ENCODE results near the gene ODAD3. TPM values are rescaled to one million over a fixed set of nuclear protein-coding genes. Genes with fewer than 3 reads are reported as not detected.

ODAD3 gene
- total RNA-seq, 1 experiment from 2014 or later: 1.9 TPM

DNA sequence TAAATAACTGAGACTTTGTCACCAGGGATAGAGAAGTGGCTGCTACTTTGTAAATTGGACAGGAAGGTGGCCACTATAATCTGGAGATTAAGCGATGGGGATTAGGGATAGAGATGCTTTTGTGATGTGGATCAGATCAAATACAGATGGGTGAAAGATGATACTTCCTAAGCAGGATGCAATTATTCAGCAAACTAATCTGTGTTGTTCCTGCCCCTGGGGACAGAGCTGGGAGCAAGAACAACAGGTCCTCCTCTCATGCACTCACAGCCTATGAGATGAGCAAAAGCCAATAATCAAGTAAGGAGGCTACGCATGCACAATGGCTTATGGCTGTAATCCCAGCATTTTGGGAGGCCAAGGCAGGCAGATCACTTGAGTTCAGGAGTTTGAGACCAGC is 20.4 kb downstream of the ODAD3 start:
- Histone ChIP-seq H3K36me3 (ENCODE audit: control insufficient read depth, insufficient read depth, low read length) (peaks cover 5% of the 10 kb centered on the region; the same call in 1 of the 2 replicates), H3K4me3 (ENCODE audit: low read depth in 2 of 2, low read length in 2 of 2) (no peak overlapping the region), H3K27ac (ENCODE audit: low read length) (no peak overlapping the region), H3K27me3 (ENCODE audit: control insufficient read depth, insufficient read depth, low read length) (no peaks in the 10 kb centered on the region), H3K9me3 (ENCODE audit: control insufficient read depth, insufficient read depth, low read depth, low read length) (no peaks in the 10 kb centered on the region), H3K4me1 (ENCODE audit: control insufficient read depth, insufficient read depth, low read length) (no peaks in the 10 kb centered on the region)
- intact Hi-C loops (cut with micrococcal nuclease; ENCODE audit: unreplicated experiment) (no loop called here), in situ Hi-C loops (cut with HindIII; ENCODE audit: low pct_unique_long_range_greater_than_20kb, low sequenced_read_pairs) (no loop called here)
- no TSS peak for BruUV-seq (replicated peaks)
- POLR2A ChIA-PET: interaction anchor here (0.6 kb wide), 1 partner anchor 119 kb away, joined by 6 read pairs; the partner anchor contains the start of gene TSPAN16
- DNase-seq (ENCODE audit: low read depth, low spot score) (no peak), ATAC-seq (no peak)
- TF ChIP-seq SIN3A (IDR thresholded peaks at IDR 0.05; ENCODE audit: borderline replicate concordance, insufficient read depth, low read depth, low read length) (no peak), TCF7L2 (IDR thresholded peaks at IDR 0.05; ENCODE audit: low read depth, low read length) (no peak), CTCF (IDR thresholded peaks at IDR 0.05) (no peak), POLR2AphosphoS5 (IDR thresholded peaks at IDR 0.05; ENCODE audit: low read depth, low read length) (no peak)
- TF ChIP-seq, protein P1, sequence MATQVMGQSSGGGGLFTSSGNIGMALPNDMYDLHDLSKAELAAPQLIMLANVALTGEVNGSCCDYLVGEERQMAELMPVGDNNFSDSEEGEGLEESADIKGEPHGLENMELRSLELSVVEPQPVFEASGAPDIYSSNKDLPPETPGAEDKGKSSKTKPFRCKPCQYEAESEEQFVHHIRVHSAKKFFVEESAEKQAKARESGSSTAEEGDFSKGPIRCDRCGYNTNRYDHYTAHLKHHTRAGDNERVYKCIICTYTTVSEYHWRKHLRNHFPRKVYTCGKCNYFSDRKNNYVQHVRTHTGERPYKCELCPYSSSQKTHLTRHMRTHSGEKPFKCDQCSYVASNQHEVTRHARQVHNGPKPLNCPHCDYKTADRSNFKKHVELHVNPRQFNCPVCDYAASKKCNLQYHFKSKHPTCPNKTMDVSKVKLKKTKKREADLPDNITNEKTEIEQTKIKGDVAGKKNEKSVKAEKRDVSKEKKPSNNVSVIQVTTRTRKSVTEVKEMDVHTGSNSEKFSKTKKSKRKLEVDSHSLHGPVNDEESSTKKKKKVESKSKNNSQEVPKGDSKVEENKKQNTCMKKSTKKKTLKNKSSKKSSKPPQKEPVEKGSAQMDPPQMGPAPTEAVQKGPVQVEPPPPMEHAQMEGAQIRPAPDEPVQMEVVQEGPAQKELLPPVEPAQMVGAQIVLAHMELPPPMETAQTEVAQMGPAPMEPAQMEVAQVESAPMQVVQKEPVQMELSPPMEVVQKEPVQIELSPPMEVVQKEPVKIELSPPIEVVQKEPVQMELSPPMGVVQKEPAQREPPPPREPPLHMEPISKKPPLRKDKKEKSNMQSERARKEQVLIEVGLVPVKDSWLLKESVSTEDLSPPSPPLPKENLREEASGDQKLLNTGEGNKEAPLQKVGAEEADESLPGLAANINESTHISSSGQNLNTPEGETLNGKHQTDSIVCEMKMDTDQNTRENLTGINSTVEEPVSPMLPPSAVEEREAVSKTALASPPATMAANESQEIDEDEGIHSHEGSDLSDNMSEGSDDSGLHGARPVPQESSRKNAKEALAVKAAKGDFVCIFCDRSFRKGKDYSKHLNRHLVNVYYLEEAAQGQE (IDR thresholded peaks at IDR 0.05; ENCODE audit: insufficient read depth in 1 of 2, low read depth in 2 of 2, low read length in 1 of 2): no peak
- CTCF ChIA-PET: no interaction called here

DNA sequence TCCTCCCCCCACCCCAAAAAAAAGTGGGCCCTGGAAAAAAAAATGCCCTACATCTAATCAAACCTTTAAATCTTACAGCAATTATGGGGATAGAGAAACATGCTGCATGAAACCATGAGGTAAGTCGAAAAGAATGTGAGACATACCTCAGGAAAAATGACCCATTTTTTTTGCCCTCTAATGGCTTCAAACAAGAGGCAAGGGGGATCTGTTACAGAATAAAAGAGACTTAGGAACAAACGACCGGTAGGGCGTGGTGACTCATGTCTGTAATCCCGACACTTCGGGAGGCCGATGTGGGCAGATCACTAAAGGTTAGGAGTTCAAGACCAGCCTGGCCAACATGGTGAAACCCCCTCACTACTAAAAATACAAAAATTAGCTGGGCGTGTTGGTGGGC is 24.2 kb downstream of the ODAD3 start:
- Histone ChIP-seq H3K36me3 (ENCODE audit: control insufficient read depth, insufficient read depth, low read length) (no peaks in the 10 kb centered on the region), H3K27ac (ENCODE audit: low read length) (no peak overlapping the region), H3K9me3 (ENCODE audit: control insufficient read depth, insufficient read depth, low read depth, low read length) (no peaks in the 10 kb centered on the region), H3K4me1 (ENCODE audit: control insufficient read depth, insufficient read depth, low read length) (no peaks in the 10 kb centered on the region), H3K27me3 (ENCODE audit: control insufficient read depth, insufficient read depth, low read length) (no peaks in the 10 kb centered on the region), H3K4me3 (ENCODE audit: low read depth in 2 of 2, low read length in 2 of 2) (no peak overlapping the region)
- ATAC-seq (no peak), DNase-seq (ENCODE audit: low read depth, low spot score) (no peak)
- CTCF ChIA-PET: no interaction called here
- intact Hi-C loops (cut with micrococcal nuclease; ENCODE audit: unreplicated experiment) (no loop called here), in situ Hi-C loops (cut with HindIII; ENCODE audit: low pct_unique_long_range_greater_than_20kb, low sequenced_read_pairs) (no loop called here)
- no TSS peak for BruUV-seq (replicated peaks)
- POLR2A ChIA-PET: no interaction called here
- TF ChIP-seq TCF7L2 (IDR thresholded peaks at IDR 0.05; ENCODE audit: low read depth, low read length) (no peak), SIN3A (IDR thresholded peaks at IDR 0.05; ENCODE audit: borderline replicate concordance, insufficient read depth, low read depth, low read length) (no peak), CTCF (IDR thresholded peaks at IDR 0.05) (no peak)
- TF ChIP-seq, protein P1 (IDR thresholded peaks at IDR 0.05; ENCODE audit: insufficient read depth in 1 of 2, low read depth in 2 of 2, low read length in 1 of 2): no peak
